Peyer's patch (tissue), 4 donors: Measurements from ENCODE around the gene CTCFL. TPM values are rescaled to one million over a fixed set of nuclear protein-coding genes. Genes with fewer than 3 reads are reported as not detected.

Experiments
- DNase-seq, 3 donors: peaks; one replicate each; pipeline ENCODE4 v3.0.0-alpha.2; 2017 to 2019
- H3K27ac ChIP-seq, 4 donors: fragments of 200-600 bp; sonication (generic); one replicate each; pipeline ENCODE4 v1.5.1; 2016 to 2019
- H3K27me3 ChIP-seq, 2 donors: fragments of 200-600 bp; sonication (generic); one replicate each; pipeline ENCODE4 v1.5.1; 2019
- H3K36me3 ChIP-seq, 3 donors: fragments of 200-600 bp; sonication (generic); one replicate each; pipeline ENCODE4 v1.5.1; 2016 to 2019
- H3K4me1 ChIP-seq, 4 donors: fragments of 200-600 bp; sonication (generic); one replicate each; pipeline ENCODE4 v1.5.1; 2016 to 2019
- H3K4me3 ChIP-seq, 4 donors: fragments of 200-600 bp; sonication (generic); 1 replicate in 3 of 4; 2 replicates in 1 of 4; pipeline ENCODE4 v1.5.1; 2016 to 2019; ENCODE audit warnings: mild to moderate bottlenecking in 1 of 4
- H3K9me3 ChIP-seq, 4 donors: fragments of 200-600 bp; sonication (generic); one replicate each; pipeline ENCODE4 v1.5.1; 2016 to 2019; ENCODE audit warnings: mild to moderate bottlenecking in 1 of 4
- POLR2A ChIP-seq, 2 donors: fragments of 450-650 bp; IDR thresholded peaks; one replicate each; pipeline ENCODE4 v1.5.1; 2017; ENCODE audit warnings: antibody characterized with exemption in 2 of 2, mild to moderate bottlenecking in 2 of 2, moderate library complexity in 2 of 2
- total RNA-seq, 4 donors: library from RNA; depleted of rRNA; stranded (reverse); fragments of >200 nt; gene quantifications; one replicate each; pipeline ENCODE4 v1.1.0, GENCODE V29; 2016
- TF ChIP-seq, protein P1 (sequence below), 6 experiments: fragments of 450-650 bp in 4 of 6; fragments of 200-600 bp in 2 of 6; sonication (generic) in 1 of 6; IDR thresholded peaks; one replicate each; pipeline ENCODE4 v1.5.1; 2017 to 2019; ENCODE audit warnings: antibody characterized with exemption in 6 of 6, mild to moderate bottlenecking in 3 of 6, moderate library complexity in 1 of 6

CTCFL gene
- total RNA-seq, 4 donors from 2014 or later, result not detected

DNA sequence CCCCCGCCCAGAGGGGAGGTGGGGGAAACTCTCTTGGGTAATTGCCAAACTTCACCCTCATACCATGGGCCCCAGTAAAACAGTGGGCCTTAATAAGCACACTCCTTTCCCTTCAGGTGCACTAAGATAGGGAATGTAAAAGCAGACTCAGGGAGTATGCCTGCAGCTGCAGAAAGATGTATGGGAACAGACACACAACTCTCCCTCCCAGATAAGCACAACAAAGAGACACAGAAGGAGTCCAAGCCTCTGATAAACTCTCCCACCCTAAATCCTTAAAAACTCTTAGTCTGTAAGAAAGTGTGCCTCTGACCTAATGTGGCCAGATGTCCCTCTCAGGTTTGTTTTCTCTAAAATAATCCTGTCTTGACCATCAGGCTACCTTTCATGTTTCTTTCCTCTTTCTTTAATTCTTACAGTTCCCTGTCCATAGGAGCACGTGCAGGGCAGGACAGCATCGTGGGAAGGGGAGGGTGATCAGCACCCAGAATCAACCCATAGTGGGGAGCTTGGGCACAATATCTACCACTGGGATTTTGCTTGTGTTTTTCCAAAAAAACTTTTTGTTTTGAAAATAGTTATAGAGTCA lies 11.3 kb upstream of the CTCFL start:
- peaks cover 0 to 23% (median 5%) of the 10 kb centered on the region in 4 donors for H3K4me1 ChIP-seq

DNA sequence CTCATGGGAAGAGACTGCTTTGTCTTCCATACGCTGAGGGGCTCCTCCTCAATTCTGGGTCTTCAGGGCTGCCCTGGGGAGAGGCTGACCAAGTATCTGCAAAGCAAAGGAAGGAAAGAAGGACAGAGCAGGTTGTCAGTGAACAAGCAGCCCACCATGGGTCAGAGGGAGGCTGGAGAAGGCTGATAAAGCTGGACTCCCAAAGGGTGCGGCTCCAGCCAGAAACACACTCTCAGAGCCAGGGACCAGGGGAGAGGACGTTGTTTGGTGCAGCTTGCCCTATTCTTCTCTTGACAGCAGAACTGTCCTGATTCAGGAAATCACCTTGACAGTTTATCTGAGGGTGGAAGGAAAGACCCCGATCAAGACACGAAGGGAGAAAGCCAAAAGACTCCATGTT lies 10.4 kb upstream of the CTCFL start:
- Histone ChIP-seq H3K4me3 (no peak overlapping the region), H3K36me3 (no peaks in the 10 kb centered on the region), H3K9me3 (no peaks in the 10 kb centered on the region), H3K4me1 (peaks cover 0 to 15% (median 3%) of the 10 kb centered on the region in 4 donors), H3K27me3 (no peaks in the 10 kb centered on the region), H3K27ac (peak overlapping the region in 1 of 4 donors; percentile 90)
- DNase-seq, result no peak
- no peak for TF ChIP-seq POLR2A (IDR thresholded peaks at IDR 0.05)
- TF ChIP-seq, protein P1, sequence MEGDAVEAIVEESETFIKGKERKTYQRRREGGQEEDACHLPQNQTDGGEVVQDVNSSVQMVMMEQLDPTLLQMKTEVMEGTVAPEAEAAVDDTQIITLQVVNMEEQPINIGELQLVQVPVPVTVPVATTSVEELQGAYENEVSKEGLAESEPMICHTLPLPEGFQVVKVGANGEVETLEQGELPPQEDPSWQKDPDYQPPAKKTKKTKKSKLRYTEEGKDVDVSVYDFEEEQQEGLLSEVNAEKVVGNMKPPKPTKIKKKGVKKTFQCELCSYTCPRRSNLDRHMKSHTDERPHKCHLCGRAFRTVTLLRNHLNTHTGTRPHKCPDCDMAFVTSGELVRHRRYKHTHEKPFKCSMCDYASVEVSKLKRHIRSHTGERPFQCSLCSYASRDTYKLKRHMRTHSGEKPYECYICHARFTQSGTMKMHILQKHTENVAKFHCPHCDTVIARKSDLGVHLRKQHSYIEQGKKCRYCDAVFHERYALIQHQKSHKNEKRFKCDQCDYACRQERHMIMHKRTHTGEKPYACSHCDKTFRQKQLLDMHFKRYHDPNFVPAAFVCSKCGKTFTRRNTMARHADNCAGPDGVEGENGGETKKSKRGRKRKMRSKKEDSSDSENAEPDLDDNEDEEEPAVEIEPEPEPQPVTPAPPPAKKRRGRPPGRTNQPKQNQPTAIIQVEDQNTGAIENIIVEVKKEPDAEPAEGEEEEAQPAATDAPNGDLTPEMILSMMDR (IDR thresholded peaks at IDR 0.05), result no peak

More for the DNA sequence above, 11.3 kb upstream of the CTCFL start:
- peak overlapping the region in 3 of 4 donors; percentile 54 to 90 (median 83) for H3K27ac ChIP-seq
- TF ChIP-seq, protein P1 (IDR thresholded peaks at IDR 0.05), result no peak
- TF ChIP-seq POLR2A (IDR thresholded peaks at IDR 0.05), result no peak
- no peaks in the 10 kb centered on the region for H3K9me3 ChIP-seq
- no peaks in the 10 kb centered on the region for H3K36me3 ChIP-seq
- H3K4me3 ChIP-seq, result no peak overlapping the region
- DNase-seq, result no peak
- H3K27me3 ChIP-seq, result no peaks in the 10 kb centered on the region

DNA sequence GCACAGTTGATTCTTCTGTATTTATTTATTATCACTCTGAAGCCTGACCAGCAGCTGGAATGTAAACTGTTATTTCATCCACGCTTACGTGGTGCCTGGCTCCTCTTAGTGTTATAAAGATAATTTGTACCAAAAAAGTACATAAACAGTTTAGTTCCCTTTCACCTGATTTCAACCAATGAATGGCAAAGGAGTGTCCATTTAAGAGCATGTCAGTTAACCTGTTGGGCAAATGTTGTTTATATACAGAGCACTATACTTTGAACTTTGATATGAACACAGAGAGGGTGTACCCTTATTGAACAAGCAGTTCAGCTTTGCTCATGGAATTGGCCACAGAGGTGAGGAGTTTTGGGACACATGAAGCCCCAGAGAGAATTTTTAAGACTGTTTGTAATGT lies 7.2 kb upstream of the CTCFL start:
- no peak for DNase-seq

GRCh38 chr20:57530327-57530981 lies 5.5 kb upstream of the CTCFL start:
- DNase-seq, result no peak
- H3K9me3 ChIP-seq, result no peaks in the 10 kb centered on the region
- H3K36me3 ChIP-seq, result no peaks in the 10 kb centered on the region
- no peak for TF ChIP-seq POLR2A (IDR thresholded peaks at IDR 0.05)
- TF ChIP-seq, protein P1 (IDR thresholded peaks at IDR 0.05), result no peak
- H3K27ac ChIP-seq, result no peak overlapping the region
- H3K4me3 ChIP-seq, result no peak overlapping the region
- H3K27me3 ChIP-seq, result no peaks in the 10 kb centered on the region
- H3K4me1 ChIP-seq, result peaks cover 0 to 5% (median 2%) of the 10 kb centered on the region in 4 donors

More for the DNA sequence above, 7.2 kb upstream of the CTCFL start:
- TF ChIP-seq POLR2A (IDR thresholded peaks at IDR 0.05), result peak in 1 of 2 donors; percentile 50
- TF ChIP-seq, protein P1 (IDR thresholded peaks at IDR 0.05), result no peak
- Histone ChIP-seq H3K4me3 (peak overlapping the region in 1 of 4 donors; percentile 22), H3K27ac (peak overlapping the region in 3 of 4 donors; percentile 42 to 90 (median 74)), H3K27me3 (no peaks in the 10 kb centered on the region), H3K9me3 (no peaks in the 10 kb centered on the region), H3K36me3 (no peaks in the 10 kb centered on the region), H3K4me1 (peaks cover 0 to 5% (median 2%) of the 10 kb centered on the region in 4 donors)

DNA sequence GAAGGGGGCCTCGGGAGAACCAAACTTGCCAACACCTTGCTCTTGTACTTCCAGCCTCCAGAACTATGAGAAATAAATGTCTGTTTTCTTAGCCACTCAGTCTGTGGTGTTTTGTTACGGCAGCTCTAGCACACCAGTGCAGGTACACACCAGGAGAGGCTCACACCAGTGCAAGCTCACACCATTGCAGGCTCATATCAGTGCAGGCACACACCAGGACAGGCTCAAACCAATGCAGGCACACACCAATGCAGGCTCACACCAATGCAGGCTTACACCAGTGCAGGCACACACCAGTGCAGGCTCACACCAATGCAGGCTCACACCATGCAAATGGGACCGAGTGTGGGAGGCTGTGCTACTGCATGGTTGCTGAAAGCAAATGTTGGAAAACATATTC lies 4.9 kb upstream of the CTCFL start:
- no peak for TF ChIP-seq POLR2A (IDR thresholded peaks at IDR 0.05)
- TF ChIP-seq, protein P1 (IDR thresholded peaks at IDR 0.05), result no peak
- Histone ChIP-seq H3K27ac (no peak overlapping the region), H3K27me3 (no peaks in the 10 kb centered on the region), H3K4me1 (peaks cover 0 to 4% (median 0%) of the 10 kb centered on the region in 4 donors), H3K4me3 (no peak overlapping the region), H3K9me3 (no peaks in the 10 kb centered on the region), H3K36me3 (no peaks in the 10 kb centered on the region)
- DNase-seq, result no peak
